Esophagus muscularis mucosa (tissue), 3 donors: ENCODE data around the gene SMYD4.

ENCODE experiments used
- CTCF ChIP-seq, 3 experiments: fragments of 200-600 bp in 2 of 3; fragments of 450-650 bp in 1 of 3; sonication (generic) in 2 of 3; IDR thresholded peaks; one replicate each; pipeline ENCODE4 v1.5.1; 2017 to 2019; ENCODE audit warnings: antibody characterized with exemption in 3 of 3, mild to moderate bottlenecking in 2 of 3, moderate library complexity in 1 of 3
- POLR2A ChIP-seq: fragments of 450-650 bp; IDR thresholded peaks from one replicate; pipeline ENCODE4 v1.6.1; 2017; ENCODE audit warnings: antibody characterized with exemption, moderate library complexity, mild to moderate bottlenecking, low read depth

- TF ChIP-seq POLR2A (no peak), CTCF (IDR thresholded peaks at IDR 0.05) (no peak)
These were observed 37.6 kb upstream of the SMYD4 start for GRCh38 chr17:1867307-1867706.
